LNCaP clone FGC (cell line): ENCODE results near the gene DYRK1A.

Experiments
- DNase-seq: peaks from one replicate; pipeline ENCODE4 v3.0.0-alpha.2; 2011; ENCODE audit warnings: low read depth
- H3K4me3 ChIP-seq: 2 replicates; pipeline ENCODE4 v1.5.1; 2011; ENCODE audit warnings: mild to moderate bottlenecking, low read depth, low read length, control low read depth
- TF ChIP-seq, protein P1 (sequence below): IDR thresholded peaks from 2 replicates; pipeline ENCODE4 v1.5.1; 2012; ENCODE audit warnings: mild to moderate bottlenecking; ENCODE audit not compliant: control insufficient read depth, insufficient read depth; ENCODE audit errors: extremely low read depth

The DYRK1A gene

GRCh38 chr21:37393786-37394185, 27.2 kb downstream of the DYRK1A start:
- H3K4me3 ChIP-seq, result no peak overlapping the region
- no peak for DNase-seq
- TF ChIP-seq, protein P1, sequence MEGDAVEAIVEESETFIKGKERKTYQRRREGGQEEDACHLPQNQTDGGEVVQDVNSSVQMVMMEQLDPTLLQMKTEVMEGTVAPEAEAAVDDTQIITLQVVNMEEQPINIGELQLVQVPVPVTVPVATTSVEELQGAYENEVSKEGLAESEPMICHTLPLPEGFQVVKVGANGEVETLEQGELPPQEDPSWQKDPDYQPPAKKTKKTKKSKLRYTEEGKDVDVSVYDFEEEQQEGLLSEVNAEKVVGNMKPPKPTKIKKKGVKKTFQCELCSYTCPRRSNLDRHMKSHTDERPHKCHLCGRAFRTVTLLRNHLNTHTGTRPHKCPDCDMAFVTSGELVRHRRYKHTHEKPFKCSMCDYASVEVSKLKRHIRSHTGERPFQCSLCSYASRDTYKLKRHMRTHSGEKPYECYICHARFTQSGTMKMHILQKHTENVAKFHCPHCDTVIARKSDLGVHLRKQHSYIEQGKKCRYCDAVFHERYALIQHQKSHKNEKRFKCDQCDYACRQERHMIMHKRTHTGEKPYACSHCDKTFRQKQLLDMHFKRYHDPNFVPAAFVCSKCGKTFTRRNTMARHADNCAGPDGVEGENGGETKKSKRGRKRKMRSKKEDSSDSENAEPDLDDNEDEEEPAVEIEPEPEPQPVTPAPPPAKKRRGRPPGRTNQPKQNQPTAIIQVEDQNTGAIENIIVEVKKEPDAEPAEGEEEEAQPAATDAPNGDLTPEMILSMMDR, result no peak

DNA sequence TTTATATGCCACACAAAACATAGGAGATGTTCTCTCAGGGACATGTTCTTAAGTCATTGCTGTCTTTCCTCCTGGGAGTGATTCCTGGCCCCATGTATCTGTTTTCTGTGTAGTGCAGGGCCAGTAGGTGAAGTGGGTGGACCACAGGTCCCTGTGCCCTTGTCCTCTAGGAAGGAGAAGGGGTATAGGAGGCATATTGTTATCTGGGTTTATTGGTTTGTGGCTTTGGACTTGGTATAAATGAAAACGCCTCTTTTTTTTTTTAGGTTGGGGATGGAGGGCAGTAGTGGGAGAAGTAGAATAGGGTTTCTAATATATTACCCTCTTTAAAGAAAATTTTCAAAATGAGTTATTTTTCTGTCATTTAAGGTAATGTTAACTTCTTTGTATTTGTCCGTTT, 29.4 kb downstream of the DYRK1A start:
- H3K4me3 ChIP-seq, result no peak overlapping the region
- no peak for DNase-seq
- TF ChIP-seq, protein P1, result no peak

DNA sequence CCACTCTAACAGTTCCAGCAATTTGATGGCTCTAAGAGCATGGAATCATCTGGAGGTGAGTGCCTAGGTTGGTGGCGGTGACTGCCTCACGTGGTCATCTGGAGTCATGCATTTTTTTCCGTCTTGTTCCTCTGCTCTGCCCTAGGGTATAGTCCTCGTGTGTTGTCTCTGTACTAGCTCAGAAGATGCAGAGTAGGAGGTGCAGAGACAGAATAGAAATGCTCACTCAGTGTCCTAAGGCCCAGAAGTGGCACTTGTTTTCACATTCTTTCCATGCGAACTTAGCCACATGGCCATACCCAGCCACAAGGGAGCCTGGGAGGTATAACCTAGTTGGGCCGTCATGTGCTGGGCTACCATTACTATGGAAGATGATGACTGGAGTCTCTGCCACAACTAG, 30.3 kb downstream of the DYRK1A start:
- H3K4me3 ChIP-seq, result no peak overlapping the region
- TF ChIP-seq, protein P1, result no peak
- no peak for DNase-seq

GRCh38 chr21:37398697-37399096, 32.1 kb downstream of the DYRK1A start:
- H3K4me3 ChIP-seq, result no peak overlapping the region
- DNase-seq, result no peak
- TF ChIP-seq, protein P1, result no peak

DNA sequence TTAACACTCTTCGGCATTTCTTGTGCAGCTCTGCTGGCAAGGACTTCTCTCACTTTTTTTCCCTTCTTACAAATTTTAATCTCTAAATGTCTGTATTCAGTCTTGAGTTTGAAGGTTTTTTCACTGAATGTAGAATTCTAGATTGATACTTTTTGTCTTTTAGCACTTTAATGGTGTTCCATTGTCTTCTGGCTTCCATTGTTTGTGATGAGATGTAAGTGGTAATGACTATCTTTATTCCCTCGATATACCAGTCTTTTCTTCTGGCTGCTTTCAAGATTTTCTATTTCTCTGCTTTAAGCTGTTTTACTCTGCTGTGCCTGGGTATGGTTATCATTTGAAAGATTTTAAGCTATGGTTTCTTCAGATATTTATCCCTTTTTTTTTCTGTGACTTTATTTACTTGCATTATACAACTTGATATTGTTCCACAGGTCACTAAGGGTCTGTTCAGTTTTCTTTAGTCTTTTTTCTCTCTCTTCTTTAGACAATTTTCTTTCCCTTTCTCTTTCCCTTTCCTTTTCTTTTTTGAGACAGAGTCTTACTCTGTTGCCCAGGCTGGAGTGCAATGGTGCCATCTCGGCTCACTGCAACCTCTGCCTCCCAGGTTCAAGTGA, 35.8 kb downstream of the DYRK1A start:
- no peak overlapping the region for H3K4me3 ChIP-seq
- no peak for DNase-seq
- TF ChIP-seq, protein P1, result no peak

DNA sequence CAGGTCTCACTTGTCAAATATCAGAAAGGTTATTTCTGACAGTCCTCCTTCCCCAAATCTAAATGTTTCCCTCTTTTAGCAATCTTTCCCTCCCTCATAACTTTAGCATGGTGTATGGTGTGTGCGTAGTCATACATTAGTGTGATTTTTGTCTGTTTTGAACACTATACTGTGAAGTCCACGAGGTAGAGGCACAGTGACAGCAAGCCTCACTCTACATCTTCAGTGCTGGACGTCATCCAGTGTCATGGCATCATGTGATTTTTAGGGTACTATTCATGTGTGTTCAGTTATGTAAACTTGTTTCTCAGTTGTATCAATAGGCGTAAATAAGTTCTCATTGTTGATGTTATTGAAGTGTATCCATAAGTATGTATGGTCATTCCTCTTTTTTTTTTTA, 39.1 kb downstream of the DYRK1A start:
- DNase-seq, result no peak
- TF ChIP-seq, protein P1, result 0 out of 2 replicates have a peak, but pooled peaks have one; percentile 4
- H3K4me3 ChIP-seq, result no peak overlapping the region

- DNase-seq, result no peak
- TF ChIP-seq, protein P1, result no peak
- no peak overlapping the region for H3K4me3 ChIP-seq
These were observed 41.3 kb downstream of the DYRK1A start for GRCh38 chr21:37407719-37408420.
